Cardiac muscle cell (in vitro differentiated cells and primary cell): ENCODE data around the gene GOLGA7B. TPM values are rescaled to one million over a fixed set of nuclear protein-coding genes. Genes with fewer than 3 reads are reported as not detected.

Source experiments
- DNase-seq, 2 donors: peaks; one replicate each; pipeline versions ENCODE4 v3.0.0 to v3.0.0-alpha.2; 2010 to 2017; ENCODE audit warnings: low read depth in 1 of 2, low spot score in 1 of 2
- H3K27ac ChIP-seq: fragments of 200-600 bp; sonication (generic); 2 replicates; pipeline ENCODE4 v1.5.1; 2016
- H3K27me3 ChIP-seq: fragments of 200-600 bp; sonication (generic); 2 replicates; pipeline ENCODE4 v1.6.0; 2016; ENCODE audit warnings: control low read depth
- H3K36me3 ChIP-seq: fragments of 200-600 bp; sonication (generic); 2 replicates; pipeline ENCODE4 v1.5.1; 2016; ENCODE audit warnings: control low read depth
- H3K4me1 ChIP-seq: fragments of 200-600 bp; sonication (generic); 2 replicates; pipeline ENCODE4 v1.8.1; 2017; ENCODE audit warnings: low read depth, mild to moderate bottlenecking, mixed run types
- H3K4me3 ChIP-seq: fragments of 200-600 bp; sonication (generic); 2 replicates; pipeline ENCODE4 v1.5.1; 2016; ENCODE audit warnings: mild to moderate bottlenecking
- H3K9me3 ChIP-seq: fragments of 200-600 bp; sonication (generic); 2 replicates; pipeline ENCODE4 v1.5.1; 2017; ENCODE audit warnings: low read depth, mild to moderate bottlenecking, control low read depth
- CTCF ChIP-seq: IDR thresholded peaks from 2 replicates; pipeline ENCODE4 v1.5.1; 2012; ENCODE audit warnings: low read depth, mild to moderate bottlenecking, low read length
- polyA plus RNA-seq: library from polyadenylated mRNA; unstranded; fragments of >200 nt; fragmentation: Nextera tagmentation; extraction: Ambion mirVana; gene quantifications from 2 replicates; pipeline ENCODE4 v1.2.1, GENCODE V29; 2016
- total RNA-seq: library from RNA; depleted of rRNA; stranded (reverse); fragments of >200 nt; gene quantifications from 2 replicates; pipeline ENCODE4 v1.2.3, GENCODE V29; 2016

The GOLGA7B gene
- total and polyA plus RNA-seq, 2 experiments from 2014 or later = 0.27 to 2.8 TPM

DNA sequence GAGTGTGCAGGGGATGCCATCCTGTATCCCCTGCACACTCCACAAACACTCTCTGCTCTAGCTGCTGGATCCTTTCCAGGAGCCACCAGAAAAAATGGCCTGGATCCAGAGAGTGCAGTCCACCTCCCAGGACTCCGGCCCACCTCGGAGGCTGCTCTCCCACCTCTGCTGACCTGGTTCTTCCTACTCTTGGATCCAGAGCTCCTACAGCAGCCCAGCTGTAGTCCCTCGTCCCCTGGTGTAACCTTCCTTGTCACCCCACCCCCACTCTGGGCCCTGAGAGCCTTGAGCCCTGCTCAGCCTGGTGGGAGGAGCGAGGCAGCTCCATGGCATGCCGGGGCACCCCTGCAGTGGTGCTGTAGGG lies 54.4 kb downstream of the GOLGA7B start:
- Histone ChIP-seq H3K9me3 (no peaks in the 10 kb centered on the region), H3K27ac (no peak overlapping the region), H3K4me3 (no peak overlapping the region), H3K36me3 (no peaks in the 10 kb centered on the region), H3K27me3 (no peaks in the 10 kb centered on the region), H3K4me1 (peaks cover 3% of the 10 kb centered on the region)
- no peak for TF ChIP-seq CTCF
- no peak for DNase-seq

- Histone ChIP-seq H3K27me3 (no peaks in the 10 kb centered on the region), H3K4me1 (peaks cover 3% of the 10 kb centered on the region), H3K27ac (no peak overlapping the region), H3K4me3 (no peak overlapping the region), H3K9me3 (no peaks in the 10 kb centered on the region), H3K36me3 (no peaks in the 10 kb centered on the region)
- TF ChIP-seq CTCF = no peak
- no peak for DNase-seq
Observed at GRCh38 chr10:97904576-97904975, 54.9 kb downstream of the GOLGA7B start.

DNA sequence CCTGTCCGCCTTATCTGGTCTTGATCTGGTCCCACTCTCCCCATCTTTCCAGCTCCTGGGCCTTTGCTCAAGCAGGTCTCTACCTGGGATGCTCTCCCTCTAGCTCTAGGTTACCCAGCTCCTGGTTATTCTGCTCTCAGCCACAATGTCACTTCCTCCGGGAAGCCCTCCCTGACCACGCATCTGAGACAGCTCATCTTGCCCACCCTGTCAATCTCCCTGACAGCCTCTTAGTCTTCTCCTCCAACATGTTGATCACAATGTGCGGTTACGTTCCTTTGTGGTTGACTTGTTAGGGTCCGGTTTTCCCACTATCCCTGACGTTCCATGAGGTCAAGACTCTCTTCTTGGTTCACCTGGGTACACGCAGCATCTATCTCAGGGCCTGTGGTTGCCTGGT lies 55.6 kb downstream of the GOLGA7B start:
- no peaks in the 10 kb centered on the region for H3K9me3 ChIP-seq
- H3K4me3 ChIP-seq = no peak overlapping the region
- no peak for TF ChIP-seq CTCF
- no peak for DNase-seq
- no peaks in the 10 kb centered on the region for H3K27me3 ChIP-seq
- no peaks in the 10 kb centered on the region for H3K36me3 ChIP-seq
- no peak overlapping the region for H3K27ac ChIP-seq
- H3K4me1 ChIP-seq = peaks cover 3% of the 10 kb centered on the region

- TF ChIP-seq CTCF = no peak
- no peak for DNase-seq
- H3K4me1 ChIP-seq = peaks cover 3% of the 10 kb centered on the region
- no peaks in the 10 kb centered on the region for H3K9me3 ChIP-seq
- H3K27me3 ChIP-seq = no peaks in the 10 kb centered on the region
- H3K27ac ChIP-seq = no peak overlapping the region
- H3K4me3 ChIP-seq = no peak overlapping the region
- H3K36me3 ChIP-seq = no peaks in the 10 kb centered on the region
Observed at GRCh38 chr10:97907211-97907610, 57.6 kb downstream of the GOLGA7B start.

DNA sequence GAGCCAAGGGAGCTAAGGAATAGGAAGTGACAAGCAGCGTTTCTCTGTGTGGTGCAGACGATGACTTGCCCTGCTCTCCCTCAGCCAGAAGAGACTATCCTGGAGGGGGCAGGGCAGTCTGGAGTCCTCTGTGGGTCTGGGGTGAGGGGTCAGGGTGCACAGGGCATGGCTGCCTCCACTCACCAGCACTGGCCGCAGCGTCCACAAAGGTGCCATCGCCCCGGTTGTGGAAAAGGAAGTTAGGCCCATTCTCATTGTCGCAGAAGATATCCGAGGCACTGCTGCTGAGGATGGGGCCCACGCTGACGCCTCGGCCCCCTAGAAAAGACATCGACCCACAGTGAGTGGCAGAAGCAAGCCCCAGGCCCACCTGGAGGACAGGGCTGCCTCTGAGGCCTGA lies 58.2 kb downstream of the GOLGA7B start:
- TF ChIP-seq CTCF = no peak
- H3K36me3 ChIP-seq = no peaks in the 10 kb centered on the region
- no peaks in the 10 kb centered on the region for H3K9me3 ChIP-seq
- H3K27ac ChIP-seq = no peak overlapping the region
- peaks cover 3% of the 10 kb centered on the region for H3K4me1 ChIP-seq
- H3K27me3 ChIP-seq = no peaks in the 10 kb centered on the region
- DNase-seq = no peak
- no peak overlapping the region for H3K4me3 ChIP-seq

GRCh38 chr10:97910661-97911060 lies 61.0 kb downstream of the GOLGA7B start:
- H3K4me3 ChIP-seq = no peak overlapping the region
- no peak for DNase-seq
- TF ChIP-seq CTCF = no peak

More at GRCh38 chr10:97910661-97911060, 61.0 kb downstream of the GOLGA7B start:
- no peaks in the 10 kb centered on the region for H3K9me3 ChIP-seq
- no peaks in the 10 kb centered on the region for H3K27me3 ChIP-seq
- H3K36me3 ChIP-seq = no peaks in the 10 kb centered on the region
- H3K4me1 ChIP-seq = no peaks in the 10 kb centered on the region
- no peak overlapping the region for H3K27ac ChIP-seq
